SU-DHL-6 (cell line): ENCODE data around the gene CREBBP.

Experiments used
- EZH2phosphoT487 ChIP-seq: fragments of 200-600 bp; sonication (generic), shearing (Covaris generic); conservative IDR thresholded peaks from 2 replicates; pipeline ENCODE4 v1.6.1; 2018; ENCODE audit warnings: mild to moderate bottlenecking, antibody characterized with exemption, low read length, moderate library complexity, mixed read lengths
- TF ChIP-seq, protein P1 (sequence below): fragments of 200-600 bp; sonication (generic); IDR thresholded peaks from one replicate; pipeline ENCODE4 v1.5.1; 2017; ENCODE audit warnings: antibody characterized with exemption, mild to moderate bottlenecking, low read length, moderate library complexity; ENCODE audit not compliant: insufficient read depth, poor library complexity, severe bottlenecking

GRCh38 chr16:3861808-3862451 lies 18.6 kb downstream of the CREBBP start:
- TF ChIP-seq, protein P1, sequence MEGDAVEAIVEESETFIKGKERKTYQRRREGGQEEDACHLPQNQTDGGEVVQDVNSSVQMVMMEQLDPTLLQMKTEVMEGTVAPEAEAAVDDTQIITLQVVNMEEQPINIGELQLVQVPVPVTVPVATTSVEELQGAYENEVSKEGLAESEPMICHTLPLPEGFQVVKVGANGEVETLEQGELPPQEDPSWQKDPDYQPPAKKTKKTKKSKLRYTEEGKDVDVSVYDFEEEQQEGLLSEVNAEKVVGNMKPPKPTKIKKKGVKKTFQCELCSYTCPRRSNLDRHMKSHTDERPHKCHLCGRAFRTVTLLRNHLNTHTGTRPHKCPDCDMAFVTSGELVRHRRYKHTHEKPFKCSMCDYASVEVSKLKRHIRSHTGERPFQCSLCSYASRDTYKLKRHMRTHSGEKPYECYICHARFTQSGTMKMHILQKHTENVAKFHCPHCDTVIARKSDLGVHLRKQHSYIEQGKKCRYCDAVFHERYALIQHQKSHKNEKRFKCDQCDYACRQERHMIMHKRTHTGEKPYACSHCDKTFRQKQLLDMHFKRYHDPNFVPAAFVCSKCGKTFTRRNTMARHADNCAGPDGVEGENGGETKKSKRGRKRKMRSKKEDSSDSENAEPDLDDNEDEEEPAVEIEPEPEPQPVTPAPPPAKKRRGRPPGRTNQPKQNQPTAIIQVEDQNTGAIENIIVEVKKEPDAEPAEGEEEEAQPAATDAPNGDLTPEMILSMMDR = no peak
- TF ChIP-seq EZH2phosphoT487 = no peak
